ENCODE results near the gene RBM24. TPM values are rescaled to one million over a fixed set of nuclear protein-coding genes. Genes with fewer than 3 reads are reported as not detected.

Gene RBM24
- total and polyA plus RNA-seq, 11 donors: 107 to 263 (median 147) TPM

GRCh38 chr6:17281497-17282481 is 628 bp downstream of the RBM24 start:
- H3K36me3 ChIP-seq: peaks cover 0 to 19% (median 0%) of the 10 kb centered on the region in 9 donors
- H3K4me1 ChIP-seq: peaks cover 0 to 27% (median under 1%) of the 10 kb centered on the region in 12 donors
- WGBS, 4 donors: 1 to 2% (median 2%) methylated on average over 47 to 77 of the region's 77 CpGs
- peak overlapping the region; percentile 65 to 87 (median 78) for H3K4me3 ChIP-seq
- no peak for TF ChIP-seq CTCF (IDR thresholded peaks at IDR 0.05)
- TF ChIP-seq POLR2A (IDR thresholded peaks at IDR 0.05): no peak
- no peaks in the 10 kb centered on the region for H3K9me3 ChIP-seq
- ATAC-seq (peak in 2 of 4 donors; percentile 4 to 14), DNase-seq (peak in 2 of 5 donors; percentile 22 to 56)
- intact Hi-C loops (cut with DNase I): loop anchor here in 8 of 10 donors (5.0 to 10.0 kb wide), 9 partner anchors 79 to 303 kb away; no protein-coding TSS in a partner anchor
- H3K27me3 ChIP-seq: peaks cover 0 to 42% (median 0%) of the 10 kb centered on the region in 9 donors
- H3K27ac ChIP-seq: peak overlapping the region; percentile 70 to 96 (median 90)

DNA sequence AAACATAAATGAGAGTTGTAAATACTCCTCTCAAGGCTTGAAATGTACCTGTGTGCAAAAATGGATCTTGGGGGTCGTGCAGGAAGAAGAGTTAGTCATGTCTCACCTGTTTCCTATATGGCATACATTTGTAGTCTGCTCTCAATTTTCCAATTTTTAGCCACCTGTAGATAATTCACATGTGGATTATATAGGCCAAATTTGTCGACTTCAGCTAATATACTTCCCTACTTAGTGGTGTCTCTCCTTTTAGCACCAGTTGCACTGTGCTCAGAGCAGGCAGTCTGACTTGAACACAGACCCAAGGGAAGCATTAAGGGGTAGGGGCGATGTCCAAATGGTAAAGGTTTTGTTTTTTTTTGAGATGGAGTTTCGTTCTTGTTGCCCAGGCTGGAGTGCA is 1.9 kb downstream of the RBM24 start:
- intact Hi-C loops (cut with DNase I): loop anchor here in 8 of 10 donors (5.0 to 10.0 kb wide), 9 partner anchors 81 to 302 kb away; no protein-coding TSS in a partner anchor
- TF ChIP-seq CTCF (IDR thresholded peaks at IDR 0.05): no peak
- TF ChIP-seq POLR2A (IDR thresholded peaks at IDR 0.05): no peak
- peak overlapping the region in 10 of 12 donors; percentile 70 to 96 (median 88) for H3K27ac ChIP-seq
- 49 to 68% (median 59%) methylated on average over 4 of the region's 4 CpGs for WGBS, 4 donors
- peaks cover 0 to 42% (median 0%) of the 10 kb centered on the region in 9 donors for H3K27me3 ChIP-seq
- H3K4me3 ChIP-seq: peak overlapping the region; percentile 65 to 87 (median 78)
- H3K36me3 ChIP-seq: peaks cover 0 to 21% (median 0%) of the 10 kb centered on the region in 9 donors
- ATAC-seq: no peak
- no peak for DNase-seq
- peaks cover 0 to 20% (median 1%) of the 10 kb centered on the region in 12 donors for H3K4me1 ChIP-seq
- no peaks in the 10 kb centered on the region for H3K9me3 ChIP-seq

GRCh38 chr6:17289630-17290061 is 8.5 kb downstream of the RBM24 start:
- Histone ChIP-seq H3K27me3 (no peaks in the 10 kb centered on the region), H3K9me3 (no peaks in the 10 kb centered on the region), H3K27ac (peak overlapping the region; percentile 73 to 94 (median 80)), H3K4me3 (peak overlapping the region in 10 of 12 donors; percentile 7 to 45 (median 35)), H3K36me3 (peaks cover 0 to 46% (median 0%) of the 10 kb centered on the region in 9 donors), H3K4me1 (peaks cover 0 to 38% (median 8%) of the 10 kb centered on the region in 12 donors)
- ATAC-seq (peak; percentile 89 to 94 (median 91)), DNase-seq (peak in 4 of 5 donors; percentile 67 to 87 (median 80))
- TF ChIP-seq POLR2A (IDR thresholded peaks at IDR 0.05): peak in 1 of 2 donors; percentile 33
- no peak for TF ChIP-seq CTCF (IDR thresholded peaks at IDR 0.05)
- WGBS, 4 donors: 29 to 41% (median 38%) methylated on average over 13 of the region's 13 CpGs
- intact Hi-C loops (cut with DNase I): loop anchor here in 7 of 10 donors (5.0 to 10.0 kb wide), 10 partner anchors 103 to 295 kb away; partner anchors contain the start of gene CAP2 (in 5 of the 7)
